Smooth muscle cell of the brain vasculature (primary cell): ENCODE results near the gene SLC35F3.
A peak's percentile ranks its signal among the peaks of the same experiment; 100 is the strongest.
"Not testable (repeated sequence)": the region's sequence is repeated elsewhere in the genome, so short reads cannot be mapped to it uniquely, and the experiment has no call there.

Experiments used
- DNase-seq: peaks from one replicate; pipeline ENCODE4 v3.0.0-alpha.2; 2012; ENCODE audit warnings: low read depth, low spot score

The SLC35F3 gene

GRCh38 chr1:234103198-234103597 is 198.7 kb downstream of the SLC35F3 start:
- no peak for DNase-seq

DNA sequence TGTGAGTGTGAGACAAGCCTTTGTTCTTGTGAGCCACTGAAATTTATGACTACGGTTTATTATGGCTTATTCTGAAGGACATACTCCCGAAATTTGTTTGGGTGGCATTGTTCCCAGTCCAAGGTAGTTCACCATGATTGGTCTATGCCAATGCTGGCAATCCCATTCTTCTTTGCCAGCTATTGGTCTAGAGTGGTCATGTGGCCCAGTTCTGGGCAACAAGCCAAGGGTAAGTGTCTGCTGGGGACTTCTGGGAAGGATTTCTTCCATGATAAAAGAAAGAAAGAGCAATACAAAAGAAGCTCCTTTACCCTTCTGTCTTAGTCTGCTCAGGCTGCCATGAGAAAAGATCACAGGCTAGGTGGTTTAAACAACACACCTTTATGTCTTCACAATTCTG is 201.6 kb downstream of the SLC35F3 start:
- DNase-seq = no peak

DNA sequence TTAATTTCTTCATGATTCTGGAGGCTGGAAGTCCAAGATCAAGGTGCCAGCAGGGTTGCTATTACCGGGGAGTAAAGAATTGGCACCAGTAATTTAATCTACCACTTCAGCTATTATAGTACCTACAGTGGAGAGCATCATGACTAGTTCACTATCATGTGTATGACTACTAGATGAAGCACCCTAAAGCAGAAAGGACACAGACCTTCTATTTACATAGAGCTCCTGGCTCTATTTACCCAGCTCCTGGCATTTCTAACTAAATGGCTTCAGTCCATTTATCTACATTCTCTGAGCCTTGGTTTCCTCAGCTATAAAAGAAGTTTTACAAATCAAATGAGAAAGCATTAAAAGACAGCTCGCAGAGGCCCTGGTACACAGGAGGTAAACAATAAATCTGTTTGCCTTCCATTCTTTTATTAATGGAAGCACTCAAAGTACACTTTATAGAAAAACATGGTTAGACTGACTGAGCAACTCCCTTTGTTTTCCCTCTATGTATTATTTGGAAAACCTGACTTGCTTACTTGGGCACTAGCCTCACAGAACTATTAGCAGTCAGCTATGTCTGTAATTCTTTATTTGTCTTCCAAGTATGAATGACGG is 203.0 kb downstream of the SLC35F3 start:
- no peak for DNase-seq

GRCh38 chr1:234108921-234109320 is 204.4 kb downstream of the SLC35F3 start:
- no peak for DNase-seq

GRCh38 chr1:234109840-234110239 is 205.4 kb downstream of the SLC35F3 start:
- DNase-seq = no peak

DNA sequence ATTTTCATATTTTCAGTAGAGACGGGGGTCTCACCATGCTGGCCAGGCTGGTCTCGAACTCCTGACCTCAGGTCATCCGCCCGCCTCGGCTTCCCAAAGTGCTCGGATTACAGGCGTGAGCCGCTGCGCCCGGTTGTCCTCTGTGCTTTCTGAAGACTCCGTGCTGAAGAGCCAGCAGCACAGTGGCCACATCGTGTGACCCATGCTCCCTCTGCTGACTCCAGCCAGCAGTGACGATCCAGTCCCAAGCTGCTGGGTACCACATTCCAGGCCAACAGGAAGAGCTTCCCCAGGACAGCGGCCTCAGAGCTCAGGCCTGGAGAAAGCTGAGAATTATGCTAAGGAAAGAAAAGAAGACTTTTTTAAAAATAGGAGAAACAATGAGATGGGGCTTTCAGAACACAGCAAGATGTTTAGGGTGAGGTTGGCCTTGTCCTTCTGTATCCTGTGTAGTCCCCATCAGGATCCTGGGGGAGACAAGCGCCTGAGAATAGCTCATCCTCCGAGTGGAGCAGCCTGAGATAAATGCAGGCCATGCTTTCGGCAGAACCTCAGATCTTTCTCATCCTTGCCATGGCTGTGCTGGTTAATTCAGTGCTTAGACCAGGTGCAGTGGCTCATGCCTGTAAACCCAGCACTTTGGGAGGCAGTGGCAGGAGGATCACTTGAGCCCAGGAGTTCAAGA is 207.1 kb downstream of the SLC35F3 start:
- DNase-seq = no peak

GRCh38 chr1:234114648-234115307 is 210.3 kb downstream of the SLC35F3 start:
- peak; percentile 35 for DNase-seq

- no peak for DNase-seq
These were observed 214.4 kb downstream of the SLC35F3 start for GRCh38 chr1:234118911-234119310.

DNA sequence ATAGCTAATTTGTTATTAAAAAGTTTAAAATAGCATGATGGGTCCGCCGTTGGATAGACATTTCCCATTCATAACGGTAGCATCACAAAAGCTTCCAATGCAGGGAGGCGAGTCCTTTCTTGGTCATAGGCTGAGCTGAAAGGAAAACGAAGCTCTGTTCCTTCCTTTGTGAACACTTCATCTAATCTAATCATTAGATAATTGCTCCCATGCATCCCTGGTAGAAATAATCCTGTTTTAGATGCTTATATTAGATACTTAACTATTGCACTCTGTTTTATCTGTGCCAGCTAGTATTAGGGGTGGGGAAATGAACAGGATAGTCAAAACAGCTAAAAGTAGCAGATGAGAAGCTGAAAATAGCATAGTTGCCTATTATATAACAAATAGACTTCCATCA is 215.0 kb downstream of the SLC35F3 start:
- no peak for DNase-seq

- no peak for DNase-seq
These were observed 216.0 kb downstream of the SLC35F3 start for GRCh38 chr1:234120327-234120944.

- not testable (repeated sequence) for DNase-seq
These were observed 217.2 kb downstream of the SLC35F3 start for GRCh38 chr1:234121659-234122058.

- DNase-seq = not testable (repeated sequence)
These were observed 218.1 kb downstream of the SLC35F3 start for GRCh38 chr1:234122571-234122970.

- no peak for DNase-seq
These were observed 219.4 kb downstream of the SLC35F3 start for GRCh38 chr1:234123867-234124266.

- no peak for DNase-seq
These were observed 220.8 kb downstream of the SLC35F3 start for GRCh38 chr1:234125283-234125682.

DNA sequence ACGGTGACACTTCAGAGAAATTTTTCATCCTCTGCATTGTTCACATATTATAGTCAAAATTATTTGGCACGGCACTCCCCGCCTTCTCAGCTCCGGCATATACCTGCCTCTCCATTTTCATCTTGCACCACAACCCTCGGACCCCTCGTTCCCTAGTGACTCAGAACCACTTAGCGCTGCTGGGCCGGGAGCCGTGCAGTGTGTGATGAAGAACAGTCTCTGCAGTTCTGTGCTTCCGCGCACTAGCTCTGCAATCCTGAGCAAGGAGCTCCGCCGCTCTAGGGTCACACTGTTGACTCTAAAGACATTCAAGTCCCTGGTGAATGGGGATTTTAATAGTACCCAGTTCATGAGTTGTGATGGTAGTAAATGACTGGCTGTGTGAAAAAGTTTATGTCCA is 221.2 kb downstream of the SLC35F3 start:
- DNase-seq = no peak

DNA sequence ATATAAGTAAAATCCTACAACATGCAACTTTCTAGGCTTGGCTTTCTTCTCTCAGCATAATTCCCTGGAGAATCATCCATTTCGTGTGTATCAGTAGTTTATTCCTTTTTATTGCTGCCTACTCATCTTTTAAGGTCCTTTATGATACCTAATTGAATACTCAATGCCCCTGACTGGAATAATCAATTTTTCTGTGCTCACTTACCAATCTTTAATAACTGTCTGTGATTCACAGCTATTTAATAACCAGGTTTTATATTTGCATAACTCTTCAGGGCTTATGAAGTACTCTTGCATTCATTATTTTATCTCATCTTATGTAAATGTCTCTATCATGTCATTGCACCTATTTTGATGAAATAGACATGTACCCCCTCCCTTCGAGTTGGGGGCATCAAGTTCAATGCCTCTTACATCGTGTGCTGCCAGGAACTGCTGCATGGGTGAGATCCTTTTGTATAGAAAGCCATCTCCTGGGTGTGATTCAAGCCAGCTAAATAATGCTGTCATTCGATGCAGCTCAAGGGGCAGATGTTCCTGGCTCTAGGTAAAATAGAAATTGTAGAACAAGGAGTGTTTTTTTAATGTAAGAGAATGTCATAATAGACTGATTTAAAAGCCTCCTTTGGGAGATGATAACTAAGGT is 222.7 kb downstream of the SLC35F3 start:
- no peak for DNase-seq

DNA sequence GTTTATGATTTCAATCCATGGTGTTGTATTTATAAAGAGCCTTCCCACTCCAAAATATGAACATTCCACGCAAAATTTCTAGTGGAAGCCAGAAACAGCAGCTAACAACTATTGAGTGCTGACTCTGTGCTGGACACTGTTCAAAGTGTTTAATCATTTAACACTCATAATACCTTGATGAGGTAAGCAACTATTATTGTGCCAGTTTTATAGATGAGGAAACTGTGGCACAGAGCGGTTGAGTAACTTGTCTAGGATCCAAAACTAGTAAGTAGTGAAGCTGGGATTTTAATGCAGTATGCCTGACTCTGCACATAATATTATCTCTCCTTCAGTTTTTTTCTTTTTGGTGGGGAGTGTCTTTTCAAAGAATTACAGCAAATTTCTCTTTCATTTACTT is 228.3 kb downstream of the SLC35F3 start:
- no peak for DNase-seq

DNA sequence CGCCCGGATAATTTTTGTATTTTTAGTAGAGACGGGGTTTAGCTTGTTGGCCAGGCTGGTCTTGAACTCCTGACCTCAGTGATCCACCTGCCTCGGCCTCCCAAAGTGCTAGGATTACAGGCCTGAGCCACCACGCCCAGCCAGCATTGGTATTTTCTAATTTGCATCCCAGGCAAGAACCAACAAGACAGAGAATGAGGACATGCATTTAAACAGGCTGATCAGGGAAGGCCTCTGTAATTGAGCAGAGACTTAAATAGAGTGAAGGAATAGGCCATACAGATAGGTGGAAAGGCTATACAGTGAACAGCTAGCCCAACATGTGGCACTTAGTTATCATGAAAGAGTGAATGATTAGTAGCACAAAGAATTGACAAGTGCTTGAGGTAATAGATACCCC is 230.4 kb downstream of the SLC35F3 start:
- no peak for DNase-seq

DNA sequence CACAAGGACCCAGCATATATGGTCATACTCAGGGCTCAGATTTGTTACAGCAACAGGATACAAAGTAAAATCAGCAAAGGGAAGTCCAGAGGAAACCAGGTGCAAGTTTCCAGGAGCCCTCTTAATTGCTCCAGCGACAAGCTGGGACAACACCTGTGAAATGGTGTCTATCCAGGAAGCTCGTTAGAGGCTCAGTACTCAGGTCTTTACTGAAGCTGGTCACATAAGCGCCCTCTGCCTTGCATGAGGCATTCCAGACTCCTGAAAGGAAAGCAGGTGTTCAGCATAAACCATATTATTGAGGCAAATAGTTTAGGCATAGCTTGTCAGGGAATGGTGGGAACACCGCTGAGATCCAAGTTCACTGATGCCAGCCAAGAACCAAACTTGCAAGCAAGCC is 231.0 kb downstream of the SLC35F3 start:
- DNase-seq = no peak

GRCh38 chr1:234136073-234136472 is 231.6 kb downstream of the SLC35F3 start:
- no peak for DNase-seq

GRCh38 chr1:234139966-234140365 is 235.5 kb downstream of the SLC35F3 start:
- no peak for DNase-seq

DNA sequence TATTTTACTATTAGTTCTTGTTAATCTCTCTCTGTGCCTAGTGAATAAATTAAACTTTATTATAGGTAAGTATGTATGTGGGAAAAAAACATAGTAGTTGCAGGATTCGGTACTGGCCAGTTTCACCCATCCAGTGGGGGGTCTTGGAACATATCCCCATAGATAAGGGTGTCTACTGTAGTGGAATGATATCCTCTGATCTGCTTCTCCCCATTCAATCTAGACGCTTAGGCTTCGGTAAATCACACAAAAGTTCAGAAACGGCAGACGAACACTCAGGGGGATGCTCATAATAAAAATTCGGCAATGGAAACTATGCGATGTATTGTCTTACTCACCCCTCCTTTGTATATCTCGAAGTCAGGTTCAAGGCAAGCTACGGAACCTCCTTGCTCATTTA is 235.9 kb downstream of the SLC35F3 start:
- DNase-seq = no peak
